Measurements from ENCODE around the gene CCDC186. TPM values are rescaled to one million over a fixed set of nuclear protein-coding genes. Genes with fewer than 3 reads are reported as not detected.

The CCDC186 gene
- total and polyA plus RNA-seq, 2 donors from 2014 or later: 4.7 to 34.2 TPM

GRCh38 chr10:114208351-114208750 lies 34.3 kb upstream of the CCDC186 start:
- Histone ChIP-seq H3K36me3 (ENCODE audit: control insufficient read depth in 2 of 3, insufficient read depth in 3 of 3, low read length in 3 of 3) (no peaks in the 10 kb centered on the region), H3K9ac (ENCODE audit: low read length in 3 of 3) (no peak overlapping the region), H3K4me3 (ENCODE audit: low read length in 3 of 3) (no peak overlapping the region), H3K9me3 (ENCODE audit: control insufficient read depth in 2 of 3, insufficient read depth in 1 of 3, low read length in 3 of 3) (no peaks in the 10 kb centered on the region), H3K27ac (ENCODE audit: low read depth in 2 of 2, low read length in 2 of 2) (no peak overlapping the region), H3K4me1 (ENCODE audit: control insufficient read depth in 2 of 3, insufficient read depth in 2 of 3, low read depth in 1 of 3, low read length in 3 of 3) (no peaks in the 10 kb centered on the region), H3K27me3 (ENCODE audit: control insufficient read depth, insufficient read depth, low read length) (no peaks in the 10 kb centered on the region)
- intact Hi-C loops (cut with DNase I): no loop called here
- TF ChIP-seq CTCF (IDR thresholded peaks at IDR 0.05; ENCODE audit: borderline replicate concordance, extremely low read depth, insufficient read depth): no peak
- FAIRE-seq (no peak), DNase-seq (no peak)

GRCh38 chr10:114207349-114207748 lies 33.3 kb upstream of the CCDC186 start:
- no peak for TF ChIP-seq CTCF (IDR thresholded peaks at IDR 0.05; ENCODE audit: borderline replicate concordance, extremely low read depth, insufficient read depth)
- Histone ChIP-seq H3K27me3 (ENCODE audit: control insufficient read depth, insufficient read depth, low read length) (no peaks in the 10 kb centered on the region), H3K9me3 (ENCODE audit: control insufficient read depth in 2 of 3, insufficient read depth in 1 of 3, low read length in 3 of 3) (no peaks in the 10 kb centered on the region), H3K4me3 (ENCODE audit: low read length in 3 of 3) (no peak overlapping the region), H3K36me3 (ENCODE audit: control insufficient read depth in 2 of 3, insufficient read depth in 3 of 3, low read length in 3 of 3) (no peaks in the 10 kb centered on the region), H3K27ac (ENCODE audit: low read depth in 2 of 2, low read length in 2 of 2) (no peak overlapping the region), H3K4me1 (ENCODE audit: control insufficient read depth in 2 of 3, insufficient read depth in 2 of 3, low read depth in 1 of 3, low read length in 3 of 3) (no peaks in the 10 kb centered on the region), H3K9ac (ENCODE audit: low read length in 3 of 3) (no peak overlapping the region)
- DNase-seq (no peak), FAIRE-seq (no peak)
- intact Hi-C loops (cut with DNase I): no loop called here

GRCh38 chr10:114206902-114207301 lies 32.9 kb upstream of the CCDC186 start:
- intact Hi-C loops (cut with DNase I): no loop called here

More at GRCh38 chr10:114206902-114207301, 32.9 kb upstream of the CCDC186 start:
- H3K4me3 ChIP-seq (ENCODE audit: low read length in 3 of 3): no peak overlapping the region
- DNase-seq: no peak
- no peak overlapping the region for H3K27ac ChIP-seq (ENCODE audit: low read depth in 2 of 2, low read length in 2 of 2)
- no peaks in the 10 kb centered on the region for H3K4me1 ChIP-seq (ENCODE audit: control insufficient read depth in 2 of 3, insufficient read depth in 2 of 3, low read depth in 1 of 3, low read length in 3 of 3)
- no peak for FAIRE-seq
- H3K36me3 ChIP-seq (ENCODE audit: control insufficient read depth in 2 of 3, insufficient read depth in 3 of 3, low read length in 3 of 3): no peaks in the 10 kb centered on the region
- H3K27me3 ChIP-seq (ENCODE audit: control insufficient read depth, insufficient read depth, low read length): no peaks in the 10 kb centered on the region
- H3K9ac ChIP-seq (ENCODE audit: low read length in 3 of 3): no peak overlapping the region
- H3K9me3 ChIP-seq (ENCODE audit: control insufficient read depth in 2 of 3, insufficient read depth in 1 of 3, low read length in 3 of 3): no peaks in the 10 kb centered on the region
- no peak for TF ChIP-seq CTCF (IDR thresholded peaks at IDR 0.05; ENCODE audit: borderline replicate concordance, extremely low read depth, insufficient read depth)

Measured in kidney (tissue), 14 donors.